ENCODE measurements around the gene KCNQ4. TPM values are rescaled to one million over a fixed set of nuclear protein-coding genes. Genes with fewer than 3 reads are reported as not detected.

Gene KCNQ4
- total and polyA plus RNA-seq, 2 of the 13 experiments (the other 11 are each of a cell fraction or from before 2014, with no cell fraction given) = 0.02 to 0.09 TPM

DNA sequence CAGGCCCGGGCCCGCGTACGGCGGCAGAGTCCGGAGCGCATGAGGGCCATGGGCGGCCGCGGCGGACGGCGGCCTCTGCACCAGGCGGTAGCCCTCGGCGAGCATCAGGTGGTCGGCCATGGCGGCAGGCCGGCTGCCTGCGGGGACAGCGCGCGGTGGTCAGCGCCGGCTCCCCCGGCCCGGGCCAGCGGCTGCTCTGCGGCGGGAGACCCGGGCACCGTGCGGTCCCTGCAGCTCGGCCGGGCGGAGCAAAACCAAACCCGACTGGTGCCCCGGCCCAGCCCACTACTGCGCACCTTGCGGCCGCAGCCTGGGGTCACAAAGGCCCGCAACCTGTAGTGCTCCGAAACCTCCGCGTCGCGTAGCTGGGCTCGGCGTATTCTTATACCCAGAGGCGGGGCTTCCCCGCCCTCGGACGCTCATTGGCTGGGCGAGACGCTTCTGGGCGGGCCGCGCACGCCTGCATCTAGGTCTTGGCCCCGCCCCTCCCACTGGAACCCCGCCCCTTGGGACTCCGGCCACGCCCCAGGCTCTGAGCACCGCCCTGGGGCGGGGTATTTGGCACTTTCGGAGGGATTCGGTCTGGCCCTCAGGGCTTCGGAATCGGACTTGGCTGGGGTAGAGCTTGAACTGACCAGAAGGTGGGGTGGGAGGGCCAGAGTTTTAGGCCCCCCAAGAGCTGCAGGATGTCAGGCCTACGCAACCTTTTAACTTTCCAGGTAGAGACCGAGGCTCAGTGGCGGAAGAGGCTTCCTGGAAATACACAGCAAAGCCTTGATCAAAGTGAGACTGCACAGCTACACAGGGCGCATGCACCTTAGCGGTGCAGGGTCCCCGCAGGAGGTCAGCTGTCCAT is 78.6 kb downstream of the KCNQ4 start, which contains the start of gene CITED4 (continued):
- TF ChIP-seq, protein P1, sequence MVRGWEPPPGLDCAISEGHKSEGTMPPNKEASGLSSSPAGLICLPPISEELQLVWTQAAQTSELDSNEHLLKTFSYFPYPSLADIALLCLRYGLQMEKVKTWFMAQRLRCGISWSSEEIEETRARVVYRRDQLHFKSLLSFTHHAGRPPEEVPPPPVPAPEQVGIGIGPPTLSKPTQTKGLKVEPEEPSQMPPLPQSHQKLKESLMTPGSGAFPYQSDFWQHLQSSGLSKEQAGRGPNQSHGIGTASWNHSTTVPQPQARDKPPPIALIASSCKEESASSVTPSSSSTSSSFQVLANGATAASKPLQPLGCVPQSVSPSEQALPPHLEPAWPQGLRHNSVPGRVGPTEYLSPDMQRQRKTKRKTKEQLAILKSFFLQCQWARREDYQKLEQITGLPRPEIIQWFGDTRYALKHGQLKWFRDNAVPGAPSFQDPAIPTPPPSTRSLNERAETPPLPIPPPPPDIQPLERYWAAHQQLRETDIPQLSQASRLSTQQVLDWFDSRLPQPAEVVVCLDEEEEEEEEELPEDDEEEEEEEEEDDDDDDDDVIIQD (CRISPR knock-in tag; IDR thresholded peaks at IDR 0.05; ENCODE audit: low read depth) = 0 out of 2 replicates have a peak, but pooled peaks have one; percentile 11
- TF ChIP-seq ZNF326 (CRISPR knock-in tag; IDR thresholded peaks at IDR 0.05; ENCODE audit: borderline replicate concordance) (no peak), PATZ1 (CRISPR knock-in tag; IDR thresholded peaks at IDR 0.05) (peak; percentile 79), UBTF (CRISPR knock-in tag; IDR thresholded peaks at IDR 0.05) (peak; percentile 76), XRCC5 (optimal IDR thresholded peaks at IDR 0.05; ENCODE audit: low read length) (no peak), TEF (CRISPR knock-in tag; IDR thresholded peaks at IDR 0.05) (no peak), ZNF772 (CRISPR knock-in tag; IDR thresholded peaks at IDR 0.05) (peak; percentile 21; the same call in 1 of the 2 replicates), DR1 (CRISPR knock-in tag; IDR thresholded peaks at IDR 0.05) (peak; percentile 98), SSRP1 (CRISPR knock-in tag; IDR thresholded peaks at IDR 0.05) (no peak)
- TF ChIP-seq, protein P2, sequence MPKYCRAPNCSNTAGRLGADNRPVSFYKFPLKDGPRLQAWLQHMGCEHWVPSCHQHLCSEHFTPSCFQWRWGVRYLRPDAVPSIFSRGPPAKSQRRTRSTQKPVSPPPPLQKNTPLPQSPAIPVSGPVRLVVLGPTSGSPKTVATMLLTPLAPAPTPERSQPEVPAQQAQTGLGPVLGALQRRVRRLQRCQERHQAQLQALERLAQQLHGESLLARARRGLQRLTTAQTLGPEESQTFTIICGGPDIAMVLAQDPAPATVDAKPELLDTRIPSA (CRISPR knock-in tag; IDR thresholded peaks at IDR 0.05; ENCODE audit: borderline replicate concordance) = no peak
- TF ChIP-seq, protein P3, sequence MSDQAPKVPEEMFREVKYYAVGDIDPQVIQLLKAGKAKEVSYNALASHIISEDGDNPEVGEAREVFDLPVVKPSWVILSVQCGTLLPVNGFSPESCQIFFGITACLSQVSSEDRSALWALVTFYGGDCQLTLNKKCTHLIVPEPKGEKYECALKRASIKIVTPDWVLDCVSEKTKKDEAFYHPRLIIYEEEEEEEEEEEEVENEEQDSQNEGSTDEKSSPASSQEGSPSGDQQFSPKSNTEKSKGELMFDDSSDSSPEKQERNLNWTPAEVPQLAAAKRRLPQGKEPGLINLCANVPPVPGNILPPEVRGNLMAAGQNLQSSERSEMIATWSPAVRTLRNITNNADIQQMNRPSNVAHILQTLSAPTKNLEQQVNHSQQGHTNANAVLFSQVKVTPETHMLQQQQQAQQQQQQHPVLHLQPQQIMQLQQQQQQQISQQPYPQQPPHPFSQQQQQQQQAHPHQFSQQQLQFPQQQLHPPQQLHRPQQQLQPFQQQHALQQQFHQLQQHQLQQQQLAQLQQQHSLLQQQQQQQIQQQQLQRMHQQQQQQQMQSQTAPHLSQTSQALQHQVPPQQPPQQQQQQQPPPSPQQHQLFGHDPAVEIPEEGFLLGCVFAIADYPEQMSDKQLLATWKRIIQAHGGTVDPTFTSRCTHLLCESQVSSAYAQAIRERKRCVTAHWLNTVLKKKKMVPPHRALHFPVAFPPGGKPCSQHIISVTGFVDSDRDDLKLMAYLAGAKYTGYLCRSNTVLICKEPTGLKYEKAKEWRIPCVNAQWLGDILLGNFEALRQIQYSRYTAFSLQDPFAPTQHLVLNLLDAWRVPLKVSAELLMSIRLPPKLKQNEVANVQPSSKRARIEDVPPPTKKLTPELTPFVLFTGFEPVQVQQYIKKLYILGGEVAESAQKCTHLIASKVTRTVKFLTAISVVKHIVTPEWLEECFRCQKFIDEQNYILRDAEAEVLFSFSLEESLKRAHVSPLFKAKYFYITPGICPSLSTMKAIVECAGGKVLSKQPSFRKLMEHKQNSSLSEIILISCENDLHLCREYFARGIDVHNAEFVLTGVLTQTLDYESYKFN (CRISPR knock-in tag; conservative IDR thresholded peaks at IDR 0.05) = peak; percentile 53; the same call in 1 of the 2 replicates
- TF ChIP-seq, protein P4, sequence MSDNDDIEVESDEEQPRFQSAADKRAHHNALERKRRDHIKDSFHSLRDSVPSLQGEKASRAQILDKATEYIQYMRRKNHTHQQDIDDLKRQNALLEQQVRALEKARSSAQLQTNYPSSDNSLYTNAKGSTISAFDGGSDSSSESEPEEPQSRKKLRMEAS (IDR thresholded peaks at IDR 0.05) = peak; percentile 19; the same call in 1 of the 2 replicates
- TF ChIP-seq, protein P5, sequence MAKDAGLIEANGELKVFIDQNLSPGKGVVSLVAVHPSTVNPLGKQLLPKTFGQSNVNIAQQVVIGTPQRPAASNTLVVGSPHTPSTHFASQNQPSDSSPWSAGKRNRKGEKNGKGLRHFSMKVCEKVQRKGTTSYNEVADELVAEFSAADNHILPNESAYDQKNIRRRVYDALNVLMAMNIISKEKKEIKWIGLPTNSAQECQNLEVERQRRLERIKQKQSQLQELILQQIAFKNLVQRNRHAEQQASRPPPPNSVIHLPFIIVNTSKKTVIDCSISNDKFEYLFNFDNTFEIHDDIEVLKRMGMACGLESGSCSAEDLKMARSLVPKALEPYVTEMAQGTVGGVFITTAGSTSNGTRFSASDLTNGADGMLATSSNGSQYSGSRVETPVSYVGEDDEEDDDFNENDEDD (CRISPR knock-in tag; IDR thresholded peaks at IDR 0.05; ENCODE audit: borderline replicate concordance) = no peak

Data from HepG2 (cell line).